GM12878 (cell line): ENCODE data around the gene SCNN1G. TPM values are rescaled to one million over a fixed set of nuclear protein-coding genes. Genes with fewer than 3 reads are reported as not detected.

ENCODE experiments used
- ATAC-seq: fragments of 200-7000 bp; cut with Tn5 transposase; 3 replicates; pipeline ENCODE4 v1.9.1; 2020; ENCODE audit warnings: mild to moderate bottlenecking, moderate library complexity
- BruUV-seq: library from RNA; stranded (reverse); fragments of 400-500 nt; replicated peaks from 2 replicates; lab custom pipeline; 2021; lab: Mats Ljungman, UMichigan
- CTCF ChIA-PET: fragments of 300-600 bp; sonication (Branson Sonifier 250); formaldehyde crosslinking; extraction: SDS; loops from one replicate; lab custom pipeline; 2021; ENCODE audit warnings: inconsistent platforms; lab: Yijun Ruan, JAX
- POLR2A ChIA-PET: fragments of 350-600 bp; formaldehyde crosslinking; extraction: SDS; loops from one replicate; lab custom pipeline; 2021; ENCODE audit warnings: inconsistent platforms; lab: Charles Lee
- RAD21 ChIA-PET: fragments of 300-600 bp; sonication (Branson Sonifier 250); formaldehyde crosslinking; loops from one replicate; lab custom pipeline; 2023; ENCODE audit warnings: antibody characterized with exemption; ENCODE audit not compliant: unreplicated experiment; lab: Charles Lee
- SMC1A ChIA-PET: fragments of 300-600 bp; sonication (Branson Sonifier 250); formaldehyde crosslinking; loops from one replicate; lab custom pipeline; 2023; ENCODE audit not compliant: unreplicated experiment, uncharacterized antibody; lab: Charles Lee
- DNase-seq: peaks from one replicate; pipeline ENCODE4 v3.0.0-alpha.2; 2011; ENCODE audit warnings: low read depth, low spot score
- FAIRE-seq: peaks from 3 replicates; lab custom pipeline; 2011; peaks lifted over from hg19 to GRCh38; lab: Jason Lieb, UNC
- H2AFZ ChIP-seq: 2 replicates; pipeline ENCODE4 v1.6.0; 2011; ENCODE audit warnings: low read depth, low read length, control low read depth; ENCODE audit not compliant: control insufficient read depth
- H3K27ac ChIP-seq: 2 replicates; pipeline ENCODE4 v1.5.1; 2011; ENCODE audit warnings: control low read depth; ENCODE audit not compliant: control insufficient read depth, insufficient read depth
- H3K27me3 ChIP-seq, 2 experiments: replicated peaks in 1 of 2; 2 replicates each; pipeline versions ENCODE4 v1.6.0 to v1.6.1; 2011; ENCODE audit warnings: low read length in 1 of 2; ENCODE audit not compliant: control insufficient read depth in 2 of 2, insufficient read depth in 2 of 2
- H3K36me3 ChIP-seq, 2 experiments: 2 replicates each; pipeline ENCODE4 v1.5.1; 2011; ENCODE audit warnings: low read length in 1 of 2; ENCODE audit not compliant: control insufficient read depth in 2 of 2, insufficient read depth in 2 of 2
- H3K4me1 ChIP-seq: 2 replicates; pipeline ENCODE4 v1.6.1; 2011; ENCODE audit warnings: mild to moderate bottlenecking, low read length, moderate library complexity, mixed read lengths; ENCODE audit not compliant: control insufficient read depth, insufficient read depth
- H3K4me2 ChIP-seq: 2 replicates; pipeline ENCODE4 v1.6.0; 2011; ENCODE audit warnings: control low read depth; ENCODE audit not compliant: control insufficient read depth, insufficient read depth
- H3K4me3 ChIP-seq: fragments of 200-600 bp; sonication (generic); 2 replicates; pipeline ENCODE4 v1.5.1; 2016
- H3K79me2 ChIP-seq: 2 replicates; pipeline ENCODE4 v1.6.0; 2011; ENCODE audit warnings: low read length; ENCODE audit not compliant: control insufficient read depth, insufficient read depth
- H3K9ac ChIP-seq: 2 replicates; pipeline ENCODE4 v1.8.0; 2011; ENCODE audit warnings: low read length, control low read depth, mixed read lengths; ENCODE audit not compliant: control insufficient read depth, insufficient read depth
- H3K9me3 ChIP-seq: replicated peaks from 3 replicates; pipeline ENCODE4 v1.5.1; 2011; ENCODE audit warnings: mild to moderate bottlenecking, low read length; ENCODE audit not compliant: control insufficient read depth, insufficient read depth
- H4K20me1 ChIP-seq: 2 replicates; pipeline ENCODE4 v1.6.0; 2011; ENCODE audit not compliant: control insufficient read depth, insufficient read depth
- ATF7 ChIP-seq: fragments of 450-650 bp; IDR thresholded peaks from 2 replicates; pipeline ENCODE4 v1.6.1; 2016; ENCODE audit warnings: low read depth, mild to moderate bottlenecking
- BACH1 ChIP-seq: fragments of 450-650 bp; IDR thresholded peaks from 2 replicates; pipeline ENCODE4 v1.6.1; 2017; ENCODE audit warnings: mild to moderate bottlenecking, borderline replicate concordance
- CBX5 ChIP-seq: sonication (generic); IDR thresholded peaks from 2 replicates; pipeline ENCODE4 v1.6.1; 2016; ENCODE audit warnings: low read depth, moderate library complexity, mild to moderate bottlenecking, inconsistent platforms
- SUZ12 ChIP-seq: fragments of 200-600 bp; sonication (generic); IDR thresholded peaks from one replicate; pipeline ENCODE4 v1.6.1; 2018; ENCODE audit warnings: antibody characterized with exemption, mild to moderate bottlenecking; ENCODE audit not compliant: unreplicated experiment
- TCF12 ChIP-seq: IDR thresholded peaks from 2 replicates; pipeline ENCODE4 v1.6.1; 2011; ENCODE audit warnings: low read depth, mild to moderate bottlenecking, low read length
- WGBS: methylation state at CpG from one replicate; pipeline ENCODE4 v1.1.6; 2016; ENCODE audit warnings: low lambda C conversion rate; ENCODE audit not compliant: insufficient replicate concordance, insufficient coverage; ENCODE audit errors: missing lambda C conversion rate; 5-methylcytosine and 5-hydroxymethylcytosine counted together
- in situ Hi-C: fragments of 300-500 bp; cut with MboI; formaldehyde crosslinking; loops from 9 replicates; pipeline ENCODE4 v1.14.3; 2018; ENCODE audit warnings: mixed read lengths
- intact Hi-C: fragments of 100-400 bp; cut with micrococcal nuclease; formaldehyde crosslinking; loops from one replicate; pipeline ENCODE4 v1.14.2; 2022; ENCODE audit not compliant: unreplicated experiment
- polyA plus RNA-seq, 11 experiments: library from polyadenylated mRNA; depleted of rRNA in 4 of 11; unstranded in 6 of 11; stranded (reverse) in 5 of 11; fragments of >200 nt; fragmentation: Nextera tagmentation in 4 of 11; fragmentation: Illumina TruSeq in 1 of 11; extraction: Ambion mirVana in 4 of 11; extraction: Trizol in 1 of 11; gene quantifications; 1 replicate in 1 of 11; 2 replicates in 10 of 11; pipeline versions ENCODE4 v1.2.1 to v1.2.3, GENCODE V29; 2011 to 2016; ENCODE audit warnings: inconsistent platforms in 2 of 11, missing spikeins in 2 of 11, low read depth in 1 of 11
- total RNA-seq, 4 experiments: library from RNA; depleted of rRNA in 3 of 4; stranded (reverse); fragments of >200 nt in 3 of 4; fragmentation: Illumina TruSeq in 1 of 4; extraction: Trizol in 1 of 4; gene quantifications; 2 replicates each; pipeline versions ENCODE4 v1.2.1 to v1.2.3, GENCODE V29; 2013 to 2021
- TF ChIP-seq, protein P1 (sequence below): fragments of 450-650 bp; IDR thresholded peaks from 2 replicates; pipeline ENCODE4 v1.6.1; 2017; ENCODE audit warnings: mild to moderate bottlenecking, moderate library complexity

SCNN1G gene
- total and polyA plus RNA-seq, 10 of the 15 experiments (the other 5 are each of a cell fraction or from before 2014, with no cell fraction given), result 0.04 to 0.86 (median 0.08) TPM; not detected in 5

GRCh38 chr16:23232806-23233205 is 50.3 kb downstream of the SCNN1G start:
- ChIA-PET CTCF (no interaction called here), SMC1A (no interaction called here), RAD21 (no interaction called here), POLR2A (no interaction called here)
- Histone ChIP-seq H3K27ac (no peak overlapping the region), H3K36me3 (no peaks in the 10 kb centered on the region), H3K79me2 (no peaks in the 10 kb centered on the region), H4K20me1 (no peaks in the 10 kb centered on the region), H3K4me3 (no peak overlapping the region), H3K4me2 (no peak overlapping the region), H3K9me3 (no peaks in the 10 kb centered on the region), H3K4me1 (no peaks in the 10 kb centered on the region; the same call in 1 of the 2 replicates), H2AFZ (no peak overlapping the region), H3K27me3 (no peaks in the 10 kb centered on the region), H3K9ac (no peak overlapping the region)
- ATAC-seq (no peak), DNase-seq (no peak), FAIRE-seq (no peak)
- in situ Hi-C loops, result no loop called here
- WGBS, result 43% methylated on average over 2 of the region's 2 CpGs
- intact Hi-C loops, result no loop called here
- no TSS peak for BruUV-seq
- TF ChIP-seq CBX5, result no peak
- TF ChIP-seq, protein P1, sequence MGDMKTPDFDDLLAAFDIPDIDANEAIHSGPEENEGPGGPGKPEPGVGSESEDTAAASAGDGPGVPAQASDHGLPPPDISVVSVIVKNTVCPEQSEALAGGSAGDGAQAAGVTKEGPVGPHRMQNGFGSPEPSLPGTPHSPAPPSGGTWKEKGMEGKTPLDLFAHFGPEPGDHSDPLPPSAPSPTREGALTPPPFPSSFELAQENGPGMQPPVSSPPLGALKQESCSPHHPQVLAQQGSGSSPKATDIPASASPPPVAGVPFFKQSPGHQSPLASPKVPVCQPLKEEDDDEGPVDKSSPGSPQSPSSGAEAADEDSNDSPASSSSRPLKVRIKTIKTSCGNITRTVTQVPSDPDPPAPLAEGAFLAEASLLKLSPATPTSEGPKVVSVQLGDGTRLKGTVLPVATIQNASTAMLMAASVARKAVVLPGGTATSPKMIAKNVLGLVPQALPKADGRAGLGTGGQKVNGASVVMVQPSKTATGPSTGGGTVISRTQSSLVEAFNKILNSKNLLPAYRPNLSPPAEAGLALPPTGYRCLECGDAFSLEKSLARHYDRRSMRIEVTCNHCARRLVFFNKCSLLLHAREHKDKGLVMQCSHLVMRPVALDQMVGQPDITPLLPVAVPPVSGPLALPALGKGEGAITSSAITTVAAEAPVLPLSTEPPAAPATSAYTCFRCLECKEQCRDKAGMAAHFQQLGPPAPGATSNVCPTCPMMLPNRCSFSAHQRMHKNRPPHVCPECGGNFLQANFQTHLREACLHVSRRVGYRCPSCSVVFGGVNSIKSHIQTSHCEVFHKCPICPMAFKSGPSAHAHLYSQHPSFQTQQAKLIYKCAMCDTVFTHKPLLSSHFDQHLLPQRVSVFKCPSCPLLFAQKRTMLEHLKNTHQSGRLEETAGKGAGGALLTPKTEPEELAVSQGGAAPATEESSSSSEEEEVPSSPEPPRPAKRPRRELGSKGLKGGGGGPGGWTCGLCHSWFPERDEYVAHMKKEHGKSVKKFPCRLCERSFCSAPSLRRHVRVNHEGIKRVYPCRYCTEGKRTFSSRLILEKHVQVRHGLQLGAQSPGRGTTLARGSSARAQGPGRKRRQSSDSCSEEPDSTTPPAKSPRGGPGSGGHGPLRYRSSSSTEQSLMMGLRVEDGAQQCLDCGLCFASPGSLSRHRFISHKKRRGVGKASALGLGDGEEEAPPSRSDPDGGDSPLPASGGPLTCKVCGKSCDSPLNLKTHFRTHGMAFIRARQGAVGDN, result no peak
- no peak for TF ChIP-seq ATF7
- TF ChIP-seq TCF12, result no peak
- no peak for TF ChIP-seq BACH1
- TF ChIP-seq SUZ12, result no peak
